Adrenal gland (tissue), 5 donors: ENCODE measurements around the gene OR10J5.

ENCODE experiments used
- POLR2A ChIP-seq, 2 donors: fragments of 450-650 bp; IDR thresholded peaks; one replicate each; pipeline ENCODE4 v1.6.1; 2017; ENCODE audit warnings: antibody characterized with exemption in 2 of 2, mild to moderate bottlenecking in 2 of 2, moderate library complexity in 1 of 2
- TF ChIP-seq, protein P1 (sequence below), 6 experiments: fragments of 450-650 bp in 4 of 6; fragments of 200-600 bp in 2 of 6; sonication (generic) in 1 of 6; IDR thresholded peaks; 1 replicate in 5 of 6; 2 replicates in 1 of 6; pipeline versions ENCODE4 v1.5.1 to v1.8.0; 2016 to 2021; ENCODE audit warnings: antibody characterized with exemption in 6 of 6, mild to moderate bottlenecking in 2 of 6, moderate library complexity in 1 of 6
- donor health status: DM: no; HTN: no; CAD: no.

DNA sequence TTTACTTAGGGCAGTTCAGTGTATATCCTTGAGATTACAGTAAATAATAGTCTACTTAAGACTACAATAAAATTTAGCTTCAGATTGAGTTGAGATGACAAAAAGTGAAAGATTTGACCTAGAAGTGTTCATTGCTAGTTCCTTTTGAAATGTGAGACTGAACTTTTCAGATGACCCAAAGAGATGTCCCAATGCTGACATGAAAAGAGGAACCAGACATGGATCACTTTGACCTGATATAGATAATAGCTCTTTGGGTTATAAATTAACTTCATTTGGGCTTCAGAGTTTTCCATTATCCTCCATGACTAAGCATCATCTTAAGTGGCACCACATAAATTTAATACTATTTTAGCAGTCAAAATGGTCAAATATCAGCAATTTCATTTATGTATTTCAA, 25.7 kb upstream of the OR10J5 start:
- TF ChIP-seq, protein P1, sequence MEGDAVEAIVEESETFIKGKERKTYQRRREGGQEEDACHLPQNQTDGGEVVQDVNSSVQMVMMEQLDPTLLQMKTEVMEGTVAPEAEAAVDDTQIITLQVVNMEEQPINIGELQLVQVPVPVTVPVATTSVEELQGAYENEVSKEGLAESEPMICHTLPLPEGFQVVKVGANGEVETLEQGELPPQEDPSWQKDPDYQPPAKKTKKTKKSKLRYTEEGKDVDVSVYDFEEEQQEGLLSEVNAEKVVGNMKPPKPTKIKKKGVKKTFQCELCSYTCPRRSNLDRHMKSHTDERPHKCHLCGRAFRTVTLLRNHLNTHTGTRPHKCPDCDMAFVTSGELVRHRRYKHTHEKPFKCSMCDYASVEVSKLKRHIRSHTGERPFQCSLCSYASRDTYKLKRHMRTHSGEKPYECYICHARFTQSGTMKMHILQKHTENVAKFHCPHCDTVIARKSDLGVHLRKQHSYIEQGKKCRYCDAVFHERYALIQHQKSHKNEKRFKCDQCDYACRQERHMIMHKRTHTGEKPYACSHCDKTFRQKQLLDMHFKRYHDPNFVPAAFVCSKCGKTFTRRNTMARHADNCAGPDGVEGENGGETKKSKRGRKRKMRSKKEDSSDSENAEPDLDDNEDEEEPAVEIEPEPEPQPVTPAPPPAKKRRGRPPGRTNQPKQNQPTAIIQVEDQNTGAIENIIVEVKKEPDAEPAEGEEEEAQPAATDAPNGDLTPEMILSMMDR (IDR thresholded peaks at IDR 0.05) = no peak
- no peak for TF ChIP-seq POLR2A (IDR thresholded peaks at IDR 0.05)
